Ascending aorta (tissue), 2 donors: ENCODE results near the gene ADORA2A. TPM values are rescaled to one million over a fixed set of nuclear protein-coding genes. Genes with fewer than 3 reads are reported as not detected.

ENCODE experiments used
- DNase-seq, 2 donors: peaks; one replicate each; pipeline ENCODE4 v3.0.0-alpha.2; 2019; ENCODE audit warnings: low spot score in 2 of 2
- H3K27ac ChIP-seq, 2 donors: fragments of 200-600 bp; sonication (generic); one replicate each; pipeline ENCODE4 v1.5.1; 2016 to 2017; ENCODE audit warnings: mild to moderate bottlenecking in 1 of 2
- H3K27me3 ChIP-seq: fragments of 200-600 bp; sonication (generic); one replicate; pipeline ENCODE4 v1.5.1; 2017
- H3K36me3 ChIP-seq, 2 donors: fragments of 200-600 bp; sonication (generic); one replicate each; pipeline ENCODE4 v1.5.1; 2016
- H3K4me1 ChIP-seq, 2 donors: fragments of 200-600 bp; sonication (generic); one replicate each; pipeline ENCODE4 v1.5.1; 2016 to 2017; ENCODE audit warnings: mild to moderate bottlenecking in 1 of 2
- H3K4me3 ChIP-seq, 2 donors: fragments of 200-600 bp; sonication (generic); one replicate each; pipeline ENCODE4 v1.5.1; 2016 to 2017; ENCODE audit warnings: mild to moderate bottlenecking in 1 of 2
- H3K9me3 ChIP-seq, 2 donors: fragments of 200-600 bp; sonication (generic); one replicate each; pipeline ENCODE4 v1.5.1; 2016
- CTCF ChIP-seq, 3 experiments: fragments of 200-600 bp in 2 of 3; fragments of 450-650 bp in 1 of 3; sonication (generic) in 2 of 3; IDR thresholded peaks; one replicate each; pipeline ENCODE4 v1.5.1; 2016 to 2019; ENCODE audit warnings: antibody characterized with exemption in 3 of 3, mild to moderate bottlenecking in 1 of 3, moderate library complexity in 1 of 3
- intact Hi-C: fragments of 100-400 bp; cut with DNase I; formaldehyde crosslinking; loops from one replicate; pipeline ENCODE4 v1.15.1; 2023
- total RNA-seq: library from RNA; depleted of rRNA; stranded (reverse); fragments of >200 nt; gene quantifications from one replicate; pipeline ENCODE4 v1.1.0, GENCODE V29; 2016

The ADORA2A gene
- total RNA-seq, 1 donor from 2014 or later: 14.7 TPM

- no peak for TF ChIP-seq CTCF (IDR thresholded peaks at IDR 0.05)
- no peak overlapping the region for H3K27ac ChIP-seq
- intact Hi-C loops: loop anchor here (5.0 to 10.0 kb wide), 2 partner anchors 78 to 331 kb away; no protein-coding TSS in a partner anchor
- no peaks in the 10 kb centered on the region for H3K36me3 ChIP-seq
- DNase-seq: no peak
- H3K4me3 ChIP-seq: peak overlapping the region; percentile 56 to 64
- H3K4me1 ChIP-seq: no peaks in the 10 kb centered on the region
- no peaks in the 10 kb centered on the region for H3K27me3 ChIP-seq
- H3K9me3 ChIP-seq: no peaks in the 10 kb centered on the region
Observed at GRCh38 chr22:24424001-24424900, 3.1 kb upstream of the ADORA2A start.

- peak overlapping the region in 1 of 2 donors; percentile 64 for H3K4me3 ChIP-seq
- no peak overlapping the region for H3K27ac ChIP-seq
- intact Hi-C loops: loop anchor here (5.0 to 10.0 kb wide), 2 partner anchors 77 to 330 kb away; no protein-coding TSS in a partner anchor
- DNase-seq: no peak
- H3K9me3 ChIP-seq: no peaks in the 10 kb centered on the region
- no peak for TF ChIP-seq CTCF (IDR thresholded peaks at IDR 0.05)
- no peaks in the 10 kb centered on the region for H3K36me3 ChIP-seq
- no peaks in the 10 kb centered on the region for H3K27me3 ChIP-seq
- H3K4me1 ChIP-seq: no peaks in the 10 kb centered on the region
Observed at GRCh38 chr22:24424901-24425775, 2.3 kb upstream of the ADORA2A start.

GRCh38 chr22:24426436-24426835 is 963 bp upstream of the ADORA2A start:
- Histone ChIP-seq H3K4me3 (no peak overlapping the region), H3K27me3 (no peaks in the 10 kb centered on the region), H3K9me3 (no peaks in the 10 kb centered on the region), H3K4me1 (no peaks in the 10 kb centered on the region), H3K36me3 (no peaks in the 10 kb centered on the region), H3K27ac (no peak overlapping the region)
- intact Hi-C loops: loop anchor here (10.0 kb wide), 1 partner anchor 328 kb away; no protein-coding TSS in a partner anchor
- no peak for TF ChIP-seq CTCF (IDR thresholded peaks at IDR 0.05)
- no peak for DNase-seq

GRCh38 chr22:24426851-24427499 is 424 bp upstream of the ADORA2A start:
- no peak for TF ChIP-seq CTCF (IDR thresholded peaks at IDR 0.05)
- no peaks in the 10 kb centered on the region for H3K36me3 ChIP-seq
- no peak overlapping the region for H3K4me3 ChIP-seq
- no peaks in the 10 kb centered on the region for H3K9me3 ChIP-seq
- peaks cover 0 to 2% of the 10 kb centered on the region in 2 donors for H3K4me1 ChIP-seq
- intact Hi-C loops: loop anchor here (10.0 kb wide), 1 partner anchor 328 kb away; no protein-coding TSS in a partner anchor
- no peaks in the 10 kb centered on the region for H3K27me3 ChIP-seq
- no peak overlapping the region for H3K27ac ChIP-seq
- no peak for DNase-seq

GRCh38 chr22:24428751-24429410 is 1.5 kb downstream of the ADORA2A start:
- H3K27ac ChIP-seq: no peak overlapping the region

More at GRCh38 chr22:24428751-24429410, 1.5 kb downstream of the ADORA2A start:
- DNase-seq: no peak
- Histone ChIP-seq H3K27me3 (no peaks in the 10 kb centered on the region), H3K9me3 (no peaks in the 10 kb centered on the region), H3K4me1 (peaks cover 3 to 11% of the 10 kb centered on the region in 2 donors), H3K36me3 (no peaks in the 10 kb centered on the region), H3K4me3 (no peak overlapping the region)
- intact Hi-C loops: loop anchor here (10.0 kb wide), 1 partner anchor 326 kb away; no protein-coding TSS in a partner anchor
- no peak for TF ChIP-seq CTCF (IDR thresholded peaks at IDR 0.05)
